HG03139 (cell line): ENCODE results near the gene RPL41.
"Not testable (repeated sequence)": the region's sequence is repeated elsewhere in the genome, so short reads cannot be mapped to it uniquely, and the experiment has no call there.

Experiments used
- ATAC-seq: cut with Tn5 transposase; IDR thresholded peaks from one replicate; pipeline ENCODE4 v1.9.1; 2021; ENCODE audit not compliant: unreplicated experiment

The RPL41 gene

GRCh38 chr12:56153678-56154065, 37.2 kb downstream of the RPL41 start:
- ATAC-seq: no peak

- no peak for ATAC-seq
These were observed 37.9 kb downstream of the RPL41 start for GRCh38 chr12:56154246-56154771.

- no peak for ATAC-seq
These were observed 38.4 kb downstream of the RPL41 start for GRCh38 chr12:56154818-56155217.

- no peak for ATAC-seq
These were observed 38.9 kb downstream of the RPL41 start for GRCh38 chr12:56155256-56155845.

GRCh38 chr12:56156464-56157200, 40.2 kb downstream of the RPL41 start:
- not testable (repeated sequence) for ATAC-seq

- peak; percentile 26 for ATAC-seq
These were observed 41.0 kb downstream of the RPL41 start for GRCh38 chr12:56157201-56158028.

GRCh38 chr12:56158029-56158925, 41.8 kb downstream of the RPL41 start, which contains the start of gene MYL6:
Gene MYL6 (plus strand): TSS chr12:56158359. CDS start chr12:56158402, 43 bp downstream.
- peak; percentile 71 for ATAC-seq

GRCh38 chr12:56158926-56159461, 42.6 kb downstream of the RPL41 start:
- ATAC-seq: no peak

- ATAC-seq: no peak
These were observed 43.2 kb downstream of the RPL41 start for GRCh38 chr12:56159482-56160192.

GRCh38 chr12:56160193-56160763, 43.8 kb downstream of the RPL41 start:
- ATAC-seq: no peak

- no peak for ATAC-seq
These were observed 44.7 kb downstream of the RPL41 start for GRCh38 chr12:56160894-56161689.

GRCh38 chr12:56161690-56162351, 45.4 kb downstream of the RPL41 start:
- no peak for ATAC-seq

GRCh38 chr12:56162468-56163290, 46.2 kb downstream of the RPL41 start:
- ATAC-seq: no peak

- ATAC-seq: no peak
These were observed 47.3 kb downstream of the RPL41 start for GRCh38 chr12:56163533-56164344.

- no peak for ATAC-seq
These were observed 47.9 kb downstream of the RPL41 start for GRCh38 chr12:56164345-56164729.

GRCh38 chr12:56165369-56165768, 48.9 kb downstream of the RPL41 start:
- no peak for ATAC-seq
